Keratinocyte (primary cell): Measurements from ENCODE around the gene UTP11. TPM values are rescaled to one million over a fixed set of nuclear protein-coding genes. Genes with fewer than 3 reads are reported as not detected.

Experiments
- DNase-seq: peaks from one replicate; pipeline ENCODE4 v3.0.0-alpha.2; 2011; ENCODE audit warnings: low read depth, missing footprints, low spot score
- FAIRE-seq: peaks from 2 replicates; lab custom pipeline; 2011; peaks lifted over from hg19 to GRCh38; lab: Jason Lieb, UNC
- H2AFZ ChIP-seq: 2 replicates; pipeline ENCODE4 v1.6.0; 2012; ENCODE audit warnings: low read length, control low read depth, inconsistent platforms; ENCODE audit not compliant: control insufficient read depth
- H3K27ac ChIP-seq: 2 replicates; pipeline ENCODE4 v1.5.1; 2011; ENCODE audit warnings: low read length; ENCODE audit not compliant: control insufficient read depth, insufficient read depth
- H3K27me3 ChIP-seq: 3 replicates; pipeline ENCODE4 v1.6.0; 2011; ENCODE audit warnings: low read length; ENCODE audit not compliant: control insufficient read depth, insufficient read depth; ENCODE audit errors: extremely low read depth
- H3K36me3 ChIP-seq, 2 experiments: 2 replicates in 1 of 2; 3 replicates in 1 of 2; pipeline ENCODE4 v1.5.1; 2011; ENCODE audit warnings: low read length in 2 of 2, mild to moderate bottlenecking in 1 of 2; ENCODE audit not compliant: control insufficient read depth in 2 of 2, insufficient read depth in 2 of 2; ENCODE audit errors: extremely low read depth in 1 of 2
- H3K4me1 ChIP-seq: 3 replicates; pipeline ENCODE4 v1.5.1; 2011; ENCODE audit warnings: low read length; ENCODE audit not compliant: control insufficient read depth, insufficient read depth; ENCODE audit errors: extremely low read depth
- H3K4me2 ChIP-seq: 3 replicates; pipeline ENCODE4 v1.6.0; 2011; ENCODE audit warnings: low read depth, low read length; ENCODE audit not compliant: control insufficient read depth, insufficient read depth; ENCODE audit errors: extremely low read depth
- H3K4me3 ChIP-seq, 3 experiments: fragments of 200-600 bp in 1 of 3; sonication (generic) in 1 of 3; 2 replicates in 2 of 3; 3 replicates in 1 of 3; pipeline ENCODE4 v1.5.1; 2011 to 2016; ENCODE audit warnings: low read length in 3 of 3, mild to moderate bottlenecking in 3 of 3, control low read depth in 2 of 3, inconsistent platforms in 1 of 3, low read depth in 1 of 3, mixed read lengths in 1 of 3, mixed run types in 1 of 3, moderate library complexity in 1 of 3; ENCODE audit not compliant: control insufficient read depth in 2 of 3, insufficient read depth in 2 of 3; ENCODE audit errors: extremely low read depth in 1 of 3
- H3K79me2 ChIP-seq: 2 replicates; pipeline ENCODE4 v1.6.0; 2012; ENCODE audit warnings: low read length; ENCODE audit not compliant: control insufficient read depth, insufficient read depth
- H3K9ac ChIP-seq: 3 replicates; pipeline ENCODE4 v1.6.0; 2011; ENCODE audit warnings: low read length; ENCODE audit not compliant: control insufficient read depth, insufficient read depth; ENCODE audit errors: extremely low read depth
- H3K9me1 ChIP-seq: 3 replicates; pipeline ENCODE4 v1.6.0; 2011; ENCODE audit warnings: low read length; ENCODE audit not compliant: control insufficient read depth, insufficient read depth; ENCODE audit errors: extremely low read depth
- H3K9me3 ChIP-seq: 2 replicates; pipeline ENCODE4 v1.5.1; 2012; ENCODE audit warnings: low read depth, low read length; ENCODE audit not compliant: control insufficient read depth
- H4K20me1 ChIP-seq: 3 replicates; pipeline ENCODE4 v1.6.0; 2011; ENCODE audit warnings: low read length; ENCODE audit not compliant: control insufficient read depth, insufficient read depth; ENCODE audit errors: extremely low read depth
- EZH2 ChIP-seq: IDR thresholded peaks from one replicate; pipeline ENCODE4 v1.6.1; 2012; ENCODE audit warnings: inconsistent platforms, mild to moderate bottlenecking, low read length, moderate library complexity
- dilution Hi-C: fragments of 300-500 bp; cut with MboI; formaldehyde crosslinking; loops from one replicate; pipeline ENCODE4 v1.7.0; 2020; ENCODE audit warnings: low sequenced_read_pairs; ENCODE audit not compliant: extremely low pct_ligation_motif_present
- polyA plus RNA-seq, 5 experiments: library from polyadenylated mRNA; depleted of rRNA in 3 of 5; stranded (reverse) in 3 of 5; stranded (forward) in 1 of 5; unstranded in 1 of 5; fragments of >200 nt; gene quantifications; 1 replicate in 1 of 5; 2 replicates in 3 of 5; 3 replicates in 1 of 5; pipeline versions ENCODE4 v1.2.1 to v1.2.3, GENCODE V29; 2011 to 2012; ENCODE audit warnings: missing spikeins in 2 of 5, low read depth in 1 of 5, low replicate concordance in 1 of 5
- TF ChIP-seq, protein P1 (sequence below), 3 experiments: IDR thresholded peaks in 1 of 3; conservative IDR thresholded peaks in 1 of 3; optimal IDR thresholded peaks in 1 of 3; 2 replicates in 2 of 3; 3 replicates in 1 of 3; pipeline versions ENCODE3 to v1.5.1; 2011; ENCODE audit warnings: low read length in 3 of 3, mild to moderate bottlenecking in 3 of 3, moderate library complexity in 2 of 3, control low read depth in 1 of 3, inconsistent platforms in 1 of 3; ENCODE audit not compliant: insufficient read depth in 2 of 3; ENCODE audit errors: extremely low read depth in 1 of 3

Gene UTP11
- polyA plus RNA-seq, 1 donor (not counting 4 experiments of a cell fraction or from before 2014, with no cell fraction given), result 50.0 TPM

DNA sequence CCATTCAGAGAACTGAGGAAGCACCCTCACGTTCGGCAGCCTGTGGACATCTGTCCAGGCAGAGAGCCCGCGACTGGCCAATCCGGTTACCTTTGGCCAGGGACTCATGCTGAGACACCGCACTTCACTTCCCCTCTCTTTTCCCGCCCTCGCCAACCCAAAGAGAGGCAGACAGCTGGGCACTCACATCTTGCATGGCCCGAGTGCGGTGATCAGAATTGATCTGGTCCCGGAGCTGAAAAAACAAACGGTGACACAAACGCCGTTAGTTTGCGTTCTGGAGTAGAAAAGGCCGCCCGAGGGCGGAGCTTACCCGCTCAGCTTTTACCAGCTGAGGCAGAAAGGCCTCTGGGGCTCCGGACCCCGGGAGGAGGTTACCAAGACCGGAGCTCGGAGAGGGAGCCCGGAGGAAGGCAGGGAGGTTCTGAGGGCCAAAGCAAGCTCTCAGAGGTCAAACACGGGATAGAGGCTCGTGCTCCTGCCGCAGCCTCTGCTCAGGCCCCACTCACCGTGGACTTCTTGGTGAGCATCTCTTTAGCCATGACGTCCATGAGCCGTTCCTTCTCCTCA lies 23.1 kb upstream of the UTP11 start:
- Histone ChIP-seq H3K9me3 (no peaks in the 10 kb centered on the region), H3K27me3 (no peaks in the 10 kb centered on the region), H3K9me1 (no peaks in the 10 kb centered on the region), H3K27ac (peak overlapping the region; percentile 74), H3K36me3 (peaks cover 4 to 17% of the 10 kb centered on the region in 2 experiments), H3K4me2 (peak overlapping the region; percentile 77), H3K4me3 (peak overlapping the region; percentile 94 to 97 (median 96)), H4K20me1 (no peaks in the 10 kb centered on the region), H3K79me2 (peaks cover 22% of the 10 kb centered on the region), H3K9ac (peak overlapping the region; percentile 89), H3K4me1 (peaks cover 6% of the 10 kb centered on the region), H2AFZ (peak overlapping the region; percentile 95)
- FAIRE-seq (no peak), DNase-seq (no peak)
- dilution Hi-C loops, result no loop called here
- TF ChIP-seq, protein P1, sequence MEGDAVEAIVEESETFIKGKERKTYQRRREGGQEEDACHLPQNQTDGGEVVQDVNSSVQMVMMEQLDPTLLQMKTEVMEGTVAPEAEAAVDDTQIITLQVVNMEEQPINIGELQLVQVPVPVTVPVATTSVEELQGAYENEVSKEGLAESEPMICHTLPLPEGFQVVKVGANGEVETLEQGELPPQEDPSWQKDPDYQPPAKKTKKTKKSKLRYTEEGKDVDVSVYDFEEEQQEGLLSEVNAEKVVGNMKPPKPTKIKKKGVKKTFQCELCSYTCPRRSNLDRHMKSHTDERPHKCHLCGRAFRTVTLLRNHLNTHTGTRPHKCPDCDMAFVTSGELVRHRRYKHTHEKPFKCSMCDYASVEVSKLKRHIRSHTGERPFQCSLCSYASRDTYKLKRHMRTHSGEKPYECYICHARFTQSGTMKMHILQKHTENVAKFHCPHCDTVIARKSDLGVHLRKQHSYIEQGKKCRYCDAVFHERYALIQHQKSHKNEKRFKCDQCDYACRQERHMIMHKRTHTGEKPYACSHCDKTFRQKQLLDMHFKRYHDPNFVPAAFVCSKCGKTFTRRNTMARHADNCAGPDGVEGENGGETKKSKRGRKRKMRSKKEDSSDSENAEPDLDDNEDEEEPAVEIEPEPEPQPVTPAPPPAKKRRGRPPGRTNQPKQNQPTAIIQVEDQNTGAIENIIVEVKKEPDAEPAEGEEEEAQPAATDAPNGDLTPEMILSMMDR (optimal IDR thresholded peaks at IDR 0.05 in 1 of 3, IDR thresholded peaks at IDR 0.05 in 1 of 3, conservative IDR thresholded peaks at IDR 0.05 in 1 of 3; ENCODE audit: extremely low read depth in 1 of 3, insufficient read depth in 2 of 3, low read length in 3 of 3), result no peak
- no peak for TF ChIP-seq EZH2

DNA sequence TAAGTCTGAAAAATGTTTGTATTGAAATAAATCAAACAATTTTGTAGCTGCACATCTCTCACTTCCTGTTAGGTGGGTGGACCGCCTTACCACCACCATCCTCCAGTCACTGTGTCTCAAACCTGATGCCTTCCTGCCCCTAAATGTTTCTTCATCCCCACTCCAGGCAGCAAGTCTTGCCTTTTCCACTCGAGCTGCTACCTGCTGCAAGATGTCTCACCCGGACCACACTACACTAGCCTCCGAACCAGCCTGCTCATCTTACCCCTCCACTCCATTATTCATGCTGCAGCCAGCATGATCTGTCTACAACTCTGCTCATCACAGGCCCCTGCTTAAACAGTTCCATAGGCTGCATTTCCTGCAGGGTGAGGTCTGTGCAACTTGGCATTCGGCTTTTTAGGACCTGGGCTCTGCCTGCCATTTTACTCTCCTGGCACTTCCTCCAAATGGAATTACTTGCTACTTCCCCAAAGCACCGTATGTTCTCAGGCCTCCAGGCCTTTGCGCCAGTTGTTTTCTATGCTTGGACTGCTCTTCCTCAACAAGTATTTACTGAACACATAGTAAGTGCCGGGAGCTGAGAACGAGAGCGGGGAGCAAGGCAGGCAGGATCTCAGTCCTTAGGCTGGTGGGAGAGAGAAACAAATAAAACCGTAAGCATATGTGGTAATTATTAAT lies 17.5 kb upstream of the UTP11 start:
- Histone ChIP-seq H4K20me1 (no peaks in the 10 kb centered on the region), H3K27me3 (no peaks in the 10 kb centered on the region), H2AFZ (peak overlapping the region; percentile 41), H3K4me1 (peaks cover 26% of the 10 kb centered on the region), H3K4me2 (peak overlapping the region; percentile 67), H3K9me1 (no peaks in the 10 kb centered on the region), H3K36me3 (peaks cover 13 to 23% of the 10 kb centered on the region in 2 experiments), H3K27ac (peak overlapping the region; percentile 68), H3K79me2 (peaks cover 8% of the 10 kb centered on the region), H3K9me3 (no peaks in the 10 kb centered on the region), H3K4me3 (peak overlapping the region in 2 of 3 experiments; percentile 43 to 55), H3K9ac (peak overlapping the region; percentile 75)
- dilution Hi-C loops, result no loop called here
- DNase-seq (no peak), FAIRE-seq (no peak)
- TF ChIP-seq, protein P1 (optimal IDR thresholded peaks at IDR 0.05 in 1 of 3, IDR thresholded peaks at IDR 0.05 in 1 of 3, conservative IDR thresholded peaks at IDR 0.05 in 1 of 3; ENCODE audit: extremely low read depth in 1 of 3, insufficient read depth in 2 of 3, low read length in 3 of 3), result no peak
- TF ChIP-seq EZH2, result no peak
